GM12878 (cell line): ENCODE results near the gene TRUB2. TPM values are rescaled to one million over a fixed set of nuclear protein-coding genes. Genes with fewer than 3 reads are reported as not detected.

ENCODE experiments used
- ATAC-seq: fragments of 200-7000 bp; cut with Tn5 transposase; 3 replicates; pipeline ENCODE4 v1.9.1; 2020; ENCODE audit warnings: mild to moderate bottlenecking, moderate library complexity
- BruUV-seq: library from RNA; stranded (reverse); fragments of 400-500 nt; replicated peaks from 2 replicates; lab custom pipeline; 2021; lab: Mats Ljungman, UMichigan
- CTCF ChIA-PET: fragments of 300-600 bp; sonication (Branson Sonifier 250); formaldehyde crosslinking; extraction: SDS; loops from one replicate; lab custom pipeline; 2021; ENCODE audit warnings: inconsistent platforms; lab: Yijun Ruan, JAX
- POLR2A ChIA-PET: fragments of 350-600 bp; formaldehyde crosslinking; extraction: SDS; loops from one replicate; lab custom pipeline; 2021; ENCODE audit warnings: inconsistent platforms; lab: Charles Lee
- RAD21 ChIA-PET: fragments of 300-600 bp; sonication (Branson Sonifier 250); formaldehyde crosslinking; loops from one replicate; lab custom pipeline; 2023; ENCODE audit warnings: antibody characterized with exemption; ENCODE audit not compliant: unreplicated experiment; lab: Charles Lee
- SMC1A ChIA-PET: fragments of 300-600 bp; sonication (Branson Sonifier 250); formaldehyde crosslinking; loops from one replicate; lab custom pipeline; 2023; ENCODE audit not compliant: unreplicated experiment, uncharacterized antibody; lab: Charles Lee
- DNase-seq: peaks from one replicate; pipeline ENCODE4 v3.0.0-alpha.2; 2011; ENCODE audit warnings: low read depth, low spot score
- FAIRE-seq: peaks from 3 replicates; lab custom pipeline; 2011; peaks lifted over from hg19 to GRCh38; lab: Jason Lieb, UNC
- H2AFZ ChIP-seq: 2 replicates; pipeline ENCODE4 v1.6.0; 2011; ENCODE audit warnings: low read depth, low read length, control low read depth; ENCODE audit not compliant: control insufficient read depth
- H3K27ac ChIP-seq: 2 replicates; pipeline ENCODE4 v1.5.1; 2011; ENCODE audit warnings: control low read depth; ENCODE audit not compliant: control insufficient read depth, insufficient read depth
- H3K27me3 ChIP-seq, 2 experiments: replicated peaks in 1 of 2; 2 replicates each; pipeline versions ENCODE4 v1.6.0 to v1.6.1; 2011; ENCODE audit warnings: low read length in 1 of 2; ENCODE audit not compliant: control insufficient read depth in 2 of 2, insufficient read depth in 2 of 2
- H3K36me3 ChIP-seq, 2 experiments: 2 replicates each; pipeline ENCODE4 v1.5.1; 2011; ENCODE audit warnings: low read length in 1 of 2; ENCODE audit not compliant: control insufficient read depth in 2 of 2, insufficient read depth in 2 of 2
- H3K4me1 ChIP-seq: 2 replicates; pipeline ENCODE4 v1.6.1; 2011; ENCODE audit warnings: mild to moderate bottlenecking, low read length, moderate library complexity, mixed read lengths; ENCODE audit not compliant: control insufficient read depth, insufficient read depth
- H3K4me2 ChIP-seq: 2 replicates; pipeline ENCODE4 v1.6.0; 2011; ENCODE audit warnings: control low read depth; ENCODE audit not compliant: control insufficient read depth, insufficient read depth
- H3K4me3 ChIP-seq: fragments of 200-600 bp; sonication (generic); 2 replicates; pipeline ENCODE4 v1.5.1; 2016
- H3K79me2 ChIP-seq: 2 replicates; pipeline ENCODE4 v1.6.0; 2011; ENCODE audit warnings: low read length; ENCODE audit not compliant: control insufficient read depth, insufficient read depth
- H3K9ac ChIP-seq: 2 replicates; pipeline ENCODE4 v1.8.0; 2011; ENCODE audit warnings: low read length, control low read depth, mixed read lengths; ENCODE audit not compliant: control insufficient read depth, insufficient read depth
- H3K9me3 ChIP-seq: replicated peaks from 3 replicates; pipeline ENCODE4 v1.5.1; 2011; ENCODE audit warnings: mild to moderate bottlenecking, low read length; ENCODE audit not compliant: control insufficient read depth, insufficient read depth
- H4K20me1 ChIP-seq: 2 replicates; pipeline ENCODE4 v1.6.0; 2011; ENCODE audit not compliant: control insufficient read depth, insufficient read depth
- HCFC1 ChIP-seq: fragments of 150-350 bp; IDR thresholded peaks from 2 replicates; pipeline ENCODE4 v1.6.1; 2014; ENCODE audit warnings: low read length
- KAT2A ChIP-seq: conservative IDR thresholded peaks from 2 replicates; pipeline ENCODE4 v1.6.1; 2011; ENCODE audit warnings: low read depth, low read length; ENCODE audit not compliant: control insufficient read depth
- LARP7 ChIP-seq: fragments of 450-650 bp; IDR thresholded peaks from 2 replicates; pipeline ENCODE4 v1.6.1; 2017; ENCODE audit warnings: mild to moderate bottlenecking
- MTA2 ChIP-seq: fragments of 450-650 bp; IDR thresholded peaks from 2 replicates; pipeline ENCODE4 v1.6.1; 2016; ENCODE audit warnings: low read depth, mild to moderate bottlenecking, moderate library complexity
- PML ChIP-seq: IDR thresholded peaks from 2 replicates; pipeline ENCODE4 v1.6.1; 2012; ENCODE audit warnings: low read length, inconsistent platforms
- POLR2AphosphoS5 ChIP-seq: IDR thresholded peaks from 2 replicates; pipeline ENCODE4 v1.6.1; 2011; ENCODE audit warnings: mild to moderate bottlenecking, low read length, inconsistent platforms
- RAD51 ChIP-seq: fragments of 450-650 bp; IDR thresholded peaks from 2 replicates; pipeline ENCODE4 v1.6.1; 2016; ENCODE audit warnings: moderate library complexity, mild to moderate bottlenecking, inconsistent platforms
- RBBP5 ChIP-seq: fragments of 200-600 bp; sonication (generic); conservative IDR thresholded peaks from 2 replicates; pipeline ENCODE4 v1.6.1; 2016
- USF1 ChIP-seq: IDR thresholded peaks from 2 replicates; pipeline ENCODE4 v1.6.1; 2011; ENCODE audit warnings: borderline replicate concordance, low read depth, mild to moderate bottlenecking, moderate library complexity, mixed read lengths, low read length; ENCODE audit not compliant: insufficient read depth; ENCODE audit errors: extremely low read length
- ZBED1 ChIP-seq: IDR thresholded peaks from 2 replicates; pipeline ENCODE4 v1.6.1; 2016; ENCODE audit warnings: borderline replicate concordance
- ZNF687 ChIP-seq: fragments of 450-650 bp; IDR thresholded peaks from 2 replicates; pipeline ENCODE4 v1.6.1; 2017; ENCODE audit warnings: mild to moderate bottlenecking, moderate library complexity
- WGBS: methylation state at CpG from one replicate; pipeline ENCODE4 v1.1.6; 2016; ENCODE audit warnings: low lambda C conversion rate; ENCODE audit not compliant: insufficient replicate concordance, insufficient coverage; ENCODE audit errors: missing lambda C conversion rate; 5-methylcytosine and 5-hydroxymethylcytosine counted together
- in situ Hi-C: fragments of 300-500 bp; cut with MboI; formaldehyde crosslinking; loops from 9 replicates; pipeline ENCODE4 v1.14.3; 2018; ENCODE audit warnings: mixed read lengths
- intact Hi-C: fragments of 100-400 bp; cut with micrococcal nuclease; formaldehyde crosslinking; loops from one replicate; pipeline ENCODE4 v1.14.2; 2022; ENCODE audit not compliant: unreplicated experiment
- polyA plus RNA-seq, 11 experiments: library from polyadenylated mRNA; depleted of rRNA in 4 of 11; unstranded in 6 of 11; stranded (reverse) in 5 of 11; fragments of >200 nt; fragmentation: Nextera tagmentation in 4 of 11; fragmentation: Illumina TruSeq in 1 of 11; extraction: Ambion mirVana in 4 of 11; extraction: Trizol in 1 of 11; gene quantifications; 1 replicate in 1 of 11; 2 replicates in 10 of 11; pipeline versions ENCODE4 v1.2.1 to v1.2.3, GENCODE V29; 2011 to 2016; ENCODE audit warnings: inconsistent platforms in 2 of 11, missing spikeins in 2 of 11, low read depth in 1 of 11
- total RNA-seq, 4 experiments: library from RNA; depleted of rRNA in 3 of 4; stranded (reverse); fragments of >200 nt in 3 of 4; fragmentation: Illumina TruSeq in 1 of 4; extraction: Trizol in 1 of 4; gene quantifications; 2 replicates each; pipeline versions ENCODE4 v1.2.1 to v1.2.3, GENCODE V29; 2013 to 2021
- TF ChIP-seq, protein P1 (sequence below): fragments of 450-650 bp; IDR thresholded peaks from 2 replicates; pipeline ENCODE4 v1.6.1; 2018; ENCODE audit warnings: mild to moderate bottlenecking, low read depth, moderate library complexity; ENCODE audit not compliant: partially characterized antibody
- TF ChIP-seq, protein P2 (sequence below): fragments of 150-350 bp; IDR thresholded peaks from 2 replicates; pipeline ENCODE4 v1.6.1; 2014; ENCODE audit warnings: mild to moderate bottlenecking, low read depth, low read length

TRUB2 gene
- total and polyA plus RNA-seq, 10 of the 15 experiments (the other 5 are each of a cell fraction or from before 2014, with no cell fraction given) = 2.8 to 70.5 (median 37.2) TPM

DNA sequence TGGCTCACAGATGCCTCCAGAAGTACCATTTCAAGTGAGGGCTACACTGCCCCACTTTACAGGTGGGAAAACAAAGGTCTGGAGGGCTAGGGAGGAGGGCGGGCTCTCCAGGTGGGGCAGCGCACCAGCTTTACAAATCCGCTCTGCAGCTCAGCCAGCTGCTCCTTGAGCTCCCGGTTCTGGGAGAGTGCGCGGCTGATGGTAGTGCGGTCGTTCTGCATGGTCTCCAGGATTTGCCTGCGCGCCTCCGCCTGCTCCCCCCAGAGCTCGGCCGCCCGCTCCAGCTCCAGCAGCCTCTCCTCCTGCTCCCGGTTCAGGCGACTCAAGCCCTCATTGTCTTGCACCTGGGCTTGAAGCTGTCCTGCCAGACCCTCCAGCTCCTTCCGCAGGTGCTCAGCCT, 61.9 kb downstream of the TRUB2 start:
- Histone ChIP-seq H3K9ac (no peak overlapping the region), H3K4me1 (no peaks in the 10 kb centered on the region), H3K27me3 (no peaks in the 10 kb centered on the region), H3K4me2 (no peak overlapping the region), H3K79me2 (no peaks in the 10 kb centered on the region), H4K20me1 (no peaks in the 10 kb centered on the region), H3K9me3 (no peaks in the 10 kb centered on the region), H3K36me3 (peaks cover 7 to 9% of the 10 kb centered on the region in 2 experiments), H3K27ac (no peak overlapping the region), H2AFZ (no peak overlapping the region), H3K4me3 (no peak overlapping the region)
- DNase-seq = no peak
- RAD21 ChIA-PET = no interaction called here
- no peak for FAIRE-seq
- POLR2A ChIA-PET = no interaction called here
- WGBS = 93% methylated on average over 12 of the region's 17 CpGs
- CTCF ChIA-PET = interaction anchor here (2.5 kb wide), 1 partner anchor 10 kb away, joined by 9 read pairs; no protein-coding TSS in a partner anchor
- SMC1A ChIA-PET = no interaction called here
- in situ Hi-C loops (no loop called here), intact Hi-C loops (no loop called here)
- BruUV-seq = no TSS peak
- no peak for TF ChIP-seq LARP7
- TF ChIP-seq, protein P1, sequence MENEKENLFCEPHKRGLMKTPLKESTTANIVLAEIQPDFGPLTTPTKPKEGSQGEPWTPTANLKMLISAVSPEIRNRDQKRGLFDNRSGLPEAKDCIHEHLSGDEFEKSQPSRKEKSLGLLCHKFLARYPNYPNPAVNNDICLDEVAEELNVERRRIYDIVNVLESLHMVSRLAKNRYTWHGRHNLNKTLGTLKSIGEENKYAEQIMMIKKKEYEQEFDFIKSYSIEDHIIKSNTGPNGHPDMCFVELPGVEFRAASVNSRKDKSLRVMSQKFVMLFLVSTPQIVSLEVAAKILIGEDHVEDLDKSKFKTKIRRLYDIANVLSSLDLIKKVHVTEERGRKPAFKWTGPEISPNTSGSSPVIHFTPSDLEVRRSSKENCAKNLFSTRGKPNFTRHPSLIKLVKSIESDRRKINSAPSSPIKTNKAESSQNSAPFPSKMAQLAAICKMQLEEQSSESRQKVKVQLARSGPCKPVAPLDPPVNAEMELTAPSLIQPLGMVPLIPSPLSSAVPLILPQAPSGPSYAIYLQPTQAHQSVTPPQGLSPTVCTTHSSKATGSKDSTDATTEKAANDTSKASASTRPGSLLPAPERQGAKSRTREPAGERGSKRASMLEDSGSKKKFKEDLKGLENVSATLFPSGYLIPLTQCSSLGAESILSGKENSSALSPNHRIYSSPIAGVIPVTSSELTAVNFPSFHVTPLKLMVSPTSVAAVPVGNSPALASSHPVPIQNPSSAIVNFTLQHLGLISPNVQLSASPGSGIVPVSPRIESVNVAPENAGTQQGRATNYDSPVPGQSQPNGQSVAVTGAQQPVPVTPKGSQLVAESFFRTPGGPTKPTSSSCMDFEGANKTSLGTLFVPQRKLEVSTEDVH = no peak
- no peak for TF ChIP-seq ZBED1
- TF ChIP-seq PML = no peak
- no peak for TF ChIP-seq HCFC1
- TF ChIP-seq ZNF687 = no peak
- no peak for TF ChIP-seq KAT2A
- no peak for TF ChIP-seq RAD51
- no peak for TF ChIP-seq USF1
- no peak for TF ChIP-seq MTA2
- TF ChIP-seq POLR2AphosphoS5 = no peak
- TF ChIP-seq, protein P2, sequence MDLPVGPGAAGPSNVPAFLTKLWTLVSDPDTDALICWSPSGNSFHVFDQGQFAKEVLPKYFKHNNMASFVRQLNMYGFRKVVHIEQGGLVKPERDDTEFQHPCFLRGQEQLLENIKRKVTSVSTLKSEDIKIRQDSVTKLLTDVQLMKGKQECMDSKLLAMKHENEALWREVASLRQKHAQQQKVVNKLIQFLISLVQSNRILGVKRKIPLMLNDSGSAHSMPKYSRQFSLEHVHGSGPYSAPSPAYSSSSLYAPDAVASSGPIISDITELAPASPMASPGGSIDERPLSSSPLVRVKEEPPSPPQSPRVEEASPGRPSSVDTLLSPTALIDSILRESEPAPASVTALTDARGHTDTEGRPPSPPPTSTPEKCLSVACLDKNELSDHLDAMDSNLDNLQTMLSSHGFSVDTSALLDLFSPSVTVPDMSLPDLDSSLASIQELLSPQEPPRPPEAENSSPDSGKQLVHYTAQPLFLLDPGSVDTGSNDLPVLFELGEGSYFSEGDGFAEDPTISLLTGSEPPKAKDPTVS = no peak
- TF ChIP-seq RBBP5 = no peak
- ATAC-seq = no peak
